Gastrocnemius medialis (tissue), 4 donors: ENCODE results near the gene REXO5. TPM values are rescaled to one million over a fixed set of nuclear protein-coding genes. Genes with fewer than 3 reads are reported as not detected.

Source experiments
- ATAC-seq, 2 donors: fragments of 150-250 bp; one replicate each; pipeline ENCODE4 v1.9.1; 2016
- DNase-seq, 2 donors: peaks; one replicate each; pipeline ENCODE4 v3.0.0-alpha.2; 2019
- H3K27ac ChIP-seq, 4 donors: fragments of 200-600 bp; sonication (generic); 1 replicate in 1 of 4; 2 replicates in 3 of 4; pipeline ENCODE4 v1.5.1; 2016 to 2018; ENCODE audit warnings: mild to moderate bottlenecking in 2 of 4, moderate library complexity in 1 of 4
- H3K27me3 ChIP-seq, 3 donors: fragments of 200-600 bp; sonication (generic) in 2 of 3; 1 replicate in 1 of 3; 2 replicates in 2 of 3; pipeline versions ENCODE4 v1.5.1 to v1.6.0; 2016 to 2019; ENCODE audit warnings: mild to moderate bottlenecking in 1 of 3, moderate library complexity in 1 of 3
- H3K36me3 ChIP-seq, 2 donors: fragments of 200-600 bp; sonication (generic) in 1 of 2; one replicate each; pipeline ENCODE4 v1.5.1; 2017 to 2018
- H3K4me1 ChIP-seq, 2 donors: fragments of 200-600 bp; sonication (generic) in 1 of 2; one replicate each; pipeline ENCODE4 v1.5.1; 2016 to 2017; ENCODE audit warnings: mild to moderate bottlenecking in 2 of 2
- H3K4me3 ChIP-seq, 4 donors: fragments of 200-600 bp; sonication (generic) in 3 of 4; 1 replicate in 1 of 4; 2 replicates in 3 of 4; pipeline ENCODE4 v1.5.1; 2016 to 2019; ENCODE audit warnings: mild to moderate bottlenecking in 2 of 4
- H3K9me3 ChIP-seq, 3 donors: fragments of 200-600 bp; sonication (generic) in 2 of 3; 1 replicate in 1 of 3; 2 replicates in 2 of 3; pipeline ENCODE4 v1.5.1; 2016 to 2019
- CTCF ChIP-seq, 5 experiments: fragments of 450-650 bp in 3 of 5; fragments of 200-600 bp in 2 of 5; sonication (generic) in 2 of 5; IDR thresholded peaks in 4 of 5; conservative IDR thresholded peaks in 1 of 5; 1 replicate in 4 of 5; 2 replicates in 1 of 5; pipeline ENCODE4 v1.5.1; 2016 to 2019; ENCODE audit warnings: antibody characterized with exemption in 5 of 5, mild to moderate bottlenecking in 3 of 5, moderate library complexity in 3 of 5
- POLR2A ChIP-seq, 2 donors: fragments of 450-650 bp; IDR thresholded peaks; one replicate each; pipeline ENCODE4 v1.6.1; 2017; ENCODE audit warnings: antibody characterized with exemption in 2 of 2, mild to moderate bottlenecking in 2 of 2, moderate library complexity in 2 of 2
- in situ Hi-C, 4 donors: fragments of 200-750 bp; cut with MboI; loops; one replicate each; pipeline versions ENCODE4 v1.15.0 to v1.8.0; 2017; ENCODE audit warnings: low sequenced_read_pairs in 4 of 4
- intact Hi-C: fragments of 100-400 bp; cut with DNase I; formaldehyde crosslinking; loops from one replicate; pipeline ENCODE4 v1.15.1; 2023; ENCODE audit warnings: low total_unique reads
- total RNA-seq, 4 donors: library from RNA; depleted of rRNA; stranded (reverse); fragments of >200 nt; gene quantifications; one replicate each; pipeline versions ENCODE4 v1.1.0 to v1.2.3, GENCODE V29; 2016

REXO5 gene
- total RNA-seq, 4 donors from 2014 or later = 0.52 to 3.1 (median 1.6) TPM

GRCh38 chr16:20879175-20880040, 73.1 kb downstream of the REXO5 start:
- Histone ChIP-seq H3K27ac (peak overlapping the region in 3 of 4 donors; percentile 12 to 53 (median 51)), H3K36me3 (no peaks in the 10 kb centered on the region), H3K27me3 (no peaks in the 10 kb centered on the region), H3K9me3 (no peaks in the 10 kb centered on the region), H3K4me1 (peaks cover 22 to 37% of the 10 kb centered on the region in 2 donors), H3K4me3 (no peak overlapping the region)
- ATAC-seq (peak in 1 of 2 donors; percentile 42), DNase-seq (no peak)
- in situ Hi-C loops (no loop called here), intact Hi-C loops (no loop called here)
- TF ChIP-seq POLR2A (IDR thresholded peaks at IDR 0.05) (no peak), CTCF (IDR thresholded peaks at IDR 0.05 in 4 of 5, conservative IDR thresholded peaks at IDR 0.05 in 1 of 5) (no peak)

- ATAC-seq = no peak
- H3K27me3 ChIP-seq = no peaks in the 10 kb centered on the region
- H3K36me3 ChIP-seq = no peaks in the 10 kb centered on the region
- DNase-seq = no peak
- no peak overlapping the region for H3K4me3 ChIP-seq
- intact Hi-C loops = no loop called here
- no peak overlapping the region for H3K27ac ChIP-seq
- in situ Hi-C loops = no loop called here
- no peak for TF ChIP-seq CTCF (IDR thresholded peaks at IDR 0.05 in 4 of 5, conservative IDR thresholded peaks at IDR 0.05 in 1 of 5)
- no peak for TF ChIP-seq POLR2A (IDR thresholded peaks at IDR 0.05)
- no peaks in the 10 kb centered on the region for H3K9me3 ChIP-seq
- H3K4me1 ChIP-seq = peaks cover 17 to 27% of the 10 kb centered on the region in 2 donors
Observed at GRCh38 chr16:20880867-20881502, 74.7 kb downstream of the REXO5 start.

GRCh38 chr16:20881503-20881878, 75.2 kb downstream of the REXO5 start:
- Histone ChIP-seq H3K4me1 (peaks cover 17 to 27% of the 10 kb centered on the region in 2 donors), H3K27ac (no peak overlapping the region), H3K36me3 (no peaks in the 10 kb centered on the region), H3K9me3 (no peaks in the 10 kb centered on the region), H3K4me3 (no peak overlapping the region), H3K27me3 (no peaks in the 10 kb centered on the region)
- ATAC-seq (no peak), DNase-seq (no peak)
- in situ Hi-C loops = no loop called here
- intact Hi-C loops = no loop called here
- TF ChIP-seq CTCF (IDR thresholded peaks at IDR 0.05 in 4 of 5, conservative IDR thresholded peaks at IDR 0.05 in 1 of 5) = no peak
- no peak for TF ChIP-seq POLR2A (IDR thresholded peaks at IDR 0.05)

GRCh38 chr16:20883554-20884239, 77.4 kb downstream of the REXO5 start:
- no peak for DNase-seq
- Histone ChIP-seq H3K9me3 (no peaks in the 10 kb centered on the region), H3K27ac (no peak overlapping the region), H3K36me3 (no peaks in the 10 kb centered on the region), H3K4me3 (no peak overlapping the region), H3K27me3 (no peaks in the 10 kb centered on the region), H3K4me1 (peaks cover 25 to 36% of the 10 kb centered on the region in 2 donors)
- TF ChIP-seq POLR2A (IDR thresholded peaks at IDR 0.05) (no peak), CTCF (IDR thresholded peaks at IDR 0.05 in 4 of 5, conservative IDR thresholded peaks at IDR 0.05 in 1 of 5) (no peak)
- ATAC-seq = no peak
- intact Hi-C loops = no loop called here
- in situ Hi-C loops = no loop called here
